SK-N-SH (cell line): Measurements from ENCODE around the gene EEF1AKMT4. TPM values are rescaled to one million over a fixed set of nuclear protein-coding genes. Genes with fewer than 3 reads are reported as not detected.

ENCODE experiments used
- CTCF ChIA-PET: fragments of 300-600, 350-600 bp; formaldehyde crosslinking; extraction: SDS; loops from one replicate; lab custom pipeline; 2021; lab: Yijun Ruan, JAX
- POLR2A ChIA-PET: fragments of 350-600 bp; sonication (Branson Sonifier 250); formaldehyde crosslinking; extraction: SDS; loops from one replicate; lab custom pipeline; 2020; ENCODE audit warnings: antibody characterized with exemption, inconsistent platforms; lab: Yijun Ruan, JAX
- DNase-seq: peaks from one replicate; pipeline ENCODE4 v3.0.0; 2012
- H2AFZ ChIP-seq: fragments of 200-600 bp; sonication (generic); 2 replicates; pipeline ENCODE4 v1.8.1; 2016; ENCODE audit warnings: antibody characterized with exemption, mild to moderate bottlenecking, low read depth
- H3F3A ChIP-seq: fragments of 200-600 bp; sonication (generic); replicated peaks from 2 replicates; pipeline ENCODE3; 2016; ENCODE audit warnings: antibody characterized with exemption, mild to moderate bottlenecking; ENCODE audit not compliant: insufficient read depth
- H3K27ac ChIP-seq, 2 experiments: fragments of 200-500 bp in 1 of 2; fragments of 200-600 bp in 1 of 2; sonication (Bioruptor generic) in 1 of 2; sonication (generic), shearing (Covaris generic) in 1 of 2; 2 replicates each; pipeline versions ENCODE4 v1.5.1 to v1.6.1; 2014 to 2016; ENCODE audit warnings: low read depth in 2 of 2, inconsistent platforms in 1 of 2, low read length in 1 of 2, mild to moderate bottlenecking in 1 of 2, mixed read lengths in 1 of 2
- H3K27me3 ChIP-seq: fragments of 200-600 bp; sonication (generic), shearing (Covaris generic); 2 replicates; pipeline ENCODE4 v1.6.1; 2016; ENCODE audit warnings: mixed run types; ENCODE audit not compliant: insufficient read depth
- H3K36me3 ChIP-seq, 2 experiments: fragments of 200-500 bp in 1 of 2; fragments of 200-600 bp in 1 of 2; sonication (Bioruptor generic) in 1 of 2; sonication (generic) in 1 of 2; replicated peaks in 1 of 2; 2 replicates each; pipeline versions ENCODE3 to v1.5.1; 2014 to 2016; ENCODE audit warnings: low read length in 1 of 2, mild to moderate bottlenecking in 1 of 2; ENCODE audit not compliant: insufficient read depth in 2 of 2, control insufficient read depth in 1 of 2
- H3K4me1 ChIP-seq, 2 experiments: fragments of 200-500 bp in 1 of 2; fragments of 200-600 bp in 1 of 2; sonication (Bioruptor generic) in 1 of 2; sonication (generic), shearing (Covaris generic) in 1 of 2; 2 replicates each; pipeline versions ENCODE4 v1.5.1 to v1.6.1; 2014 to 2016; ENCODE audit warnings: low read depth in 1 of 2, low read length in 1 of 2, mixed run types in 1 of 2; ENCODE audit not compliant: insufficient read depth in 2 of 2, control insufficient read depth in 1 of 2
- H3K4me2 ChIP-seq: fragments of 200-600 bp; sonication (generic), shearing (Covaris generic); 2 replicates; pipeline ENCODE4 v1.6.1; 2017; ENCODE audit warnings: mixed run types
- H3K4me3 ChIP-seq, 2 experiments: fragments of 200-500 bp in 1 of 2; fragments of 200-600 bp in 1 of 2; sonication (Bioruptor generic) in 1 of 2; sonication (generic), shearing (Covaris generic) in 1 of 2; 2 replicates each; pipeline versions ENCODE4 v1.5.1 to v1.8.1; 2014 to 2016; ENCODE audit warnings: low read depth in 2 of 2, inconsistent platforms in 1 of 2, low read length in 1 of 2, mild to moderate bottlenecking in 1 of 2, mixed read lengths in 1 of 2, moderate library complexity in 1 of 2
- H3K79me2 ChIP-seq: fragments of 200-600 bp; sonication (generic); 2 replicates; pipeline ENCODE4 v1.8.1; 2017; ENCODE audit warnings: mild to moderate bottlenecking; ENCODE audit not compliant: insufficient read depth
- H3K9ac ChIP-seq: fragments of 200-600 bp; sonication (generic); 2 replicates; pipeline ENCODE4 v1.6.1; 2017; ENCODE audit warnings: mixed run types
- H3K9me2 ChIP-seq: fragments of 200-600 bp; sonication (generic); 2 replicates; pipeline ENCODE4 v1.6.1; 2017; ENCODE audit warnings: mixed run types
- H3K9me3 ChIP-seq: fragments of 200-600 bp; sonication (generic); 2 replicates; pipeline ENCODE4 v1.6.1; 2017; ENCODE audit warnings: mixed run types, mild to moderate bottlenecking, moderate library complexity
- H4K20me1 ChIP-seq: fragments of 200-600 bp; sonication (generic); 2 replicates; pipeline ENCODE4 v1.6.1; 2017; ENCODE audit warnings: mild to moderate bottlenecking, mixed run types; ENCODE audit not compliant: insufficient read depth
- CHD2 ChIP-seq: fragments of 150-350 bp; IDR thresholded peaks from 2 replicates; pipeline ENCODE4 v1.6.1; 2018; ENCODE audit warnings: low read length; ENCODE audit not compliant: partially characterized antibody
- FOSL2 ChIP-seq: IDR thresholded peaks from 2 replicates; pipeline ENCODE4 v1.4.0; 2012; ENCODE audit warnings: low read depth, mild to moderate bottlenecking, moderate library complexity, borderline replicate concordance
- GATA2 ChIP-seq: sonication (generic); formaldehyde crosslinking; IDR thresholded peaks from 2 replicates; pipeline ENCODE4 v1.5.0; 2020; ENCODE audit warnings: mild to moderate bottlenecking, missing genetic modification reagents
- JUND ChIP-seq: IDR thresholded peaks from 2 replicates; pipeline ENCODE4 v1.4.0; 2012
- MAX ChIP-seq: IDR thresholded peaks from 2 replicates; pipeline ENCODE4 v1.4.0; 2012; ENCODE audit warnings: low read depth
- MEF2A ChIP-seq: IDR thresholded peaks from 2 replicates; pipeline ENCODE4 v1.4.0; 2012; ENCODE audit warnings: low read depth, borderline replicate concordance
- MXI1 ChIP-seq: IDR thresholded peaks from 2 replicates; pipeline ENCODE4 v1.6.1; 2012; ENCODE audit warnings: mild to moderate bottlenecking, low read depth, low read length, improper control_type of control experiment
- NFIC ChIP-seq: IDR thresholded peaks from 2 replicates; pipeline ENCODE4 v1.4.0; 2012; ENCODE audit warnings: borderline replicate concordance
- PBX3 ChIP-seq: IDR thresholded peaks from 2 replicates; pipeline ENCODE4; 2012
- POLR2AphosphoS5 ChIP-seq: IDR thresholded peaks from 2 replicates; pipeline ENCODE4 v1.6.1; 2012; ENCODE audit warnings: low read depth, low read length
- RAD21 ChIP-seq: IDR thresholded peaks from 2 replicates; pipeline ENCODE4 v1.6.1; 2012; ENCODE audit warnings: mild to moderate bottlenecking, low read length
- REST ChIP-seq: IDR thresholded peaks from 2 replicates; pipeline ENCODE4 v1.6.1; 2012; ENCODE audit warnings: mild to moderate bottlenecking, low read depth, low read length, moderate library complexity
- RXRA ChIP-seq: IDR thresholded peaks from 2 replicates; pipeline ENCODE4 v1.4.0; 2012; ENCODE audit warnings: low read depth, mild to moderate bottlenecking, borderline replicate concordance
- SIN3A ChIP-seq: IDR thresholded peaks from 2 replicates; pipeline ENCODE4 v1.6.1; 2012; ENCODE audit warnings: low read depth, mild to moderate bottlenecking, low read length, moderate library complexity, borderline replicate concordance
- TEAD4 ChIP-seq: IDR thresholded peaks from 2 replicates; pipeline ENCODE4 v1.4.0; 2012; ENCODE audit warnings: mild to moderate bottlenecking, borderline replicate concordance; ENCODE audit not compliant: insufficient read depth
- USF1 ChIP-seq: IDR thresholded peaks from 2 replicates; pipeline ENCODE4 v1.4.0; 2012; ENCODE audit warnings: low read depth, borderline replicate concordance
- USF2 ChIP-seq: fragments of 150-350 bp; IDR thresholded peaks from 2 replicates; pipeline ENCODE4 v1.6.1; 2017; ENCODE audit warnings: antibody characterized with exemption, low read length, low read depth, borderline replicate concordance
- YY1 ChIP-seq: IDR thresholded peaks from 2 replicates; pipeline ENCODE4 v1.4.0; 2012; ENCODE audit warnings: low read depth, mild to moderate bottlenecking
- WGBS: methylation state at CpG from one replicate; pipeline ENCODE4 v1.1.6; 2017; ENCODE audit warnings: low lambda C conversion rate; 5-methylcytosine and 5-hydroxymethylcytosine counted together
- polyA plus RNA-seq, 3 experiments: library from polyadenylated mRNA; depleted of rRNA; stranded (reverse); fragments of >200 nt; gene quantifications; 2 replicates each; pipeline ENCODE4 v1.2.3, GENCODE V29; 2012

EEF1AKMT4 gene
- polyA plus RNA-seq, 1 of the 3 experiments (the other 2 are of a cell fraction) = 9.3 TPM

GRCh38 chr3:184299488-184300377, 50.3 kb downstream of the EEF1AKMT4 start:
- peaks cover 9 to 10% of the 10 kb centered on the region in 2 experiments; a peak in 3 of 4 replicates for H3K4me1 ChIP-seq
- no peak for DNase-seq
- peaks cover 22% of the 10 kb centered on the region for H3F3A ChIP-seq
- POLR2A ChIA-PET = no interaction called here
- no peaks in the 10 kb centered on the region for H3K27me3 ChIP-seq
- H3K27ac ChIP-seq = peak overlapping the region; percentile 78 to 87
- H3K9ac ChIP-seq = peak overlapping the region; percentile 94
- peaks cover 57% of the 10 kb centered on the region for H3K79me2 ChIP-seq
- peak overlapping the region; percentile 87 for H3K4me2 ChIP-seq
- H3K36me3 ChIP-seq = peaks cover 43 to 46% of the 10 kb centered on the region in 2 experiments
- H3K4me3 ChIP-seq = peak overlapping the region; percentile 94 to 96
- H2AFZ ChIP-seq = no peak overlapping the region
- H3K9me3 ChIP-seq = no peaks in the 10 kb centered on the region
- H3K9me2 ChIP-seq = no peaks in the 10 kb centered on the region
- WGBS = 16% methylated on average over 23 of the region's 29 CpGs
- TF ChIP-seq REST (no peak), RXRA (0 out of 2 replicates have a peak, but pooled peaks have one; percentile 14), NFIC (no peak), FOSL2 (peak; percentile 1; the same call in 1 of the 2 replicates)
- TF ChIP-seq, all 33 proteins: peak for 2
- H4K20me1 ChIP-seq = peaks cover 23% of the 10 kb centered on the region
- CTCF ChIA-PET = interaction anchor here (1.0 to 1.4 kb wide), 3 partner anchors 10 to 54 kb away, joined by 3 to 4 read pairs (median 3); partner anchors contain the start of gene EEF1AKMT4

- Histone ChIP-seq H3K4me1 (peaks cover 9 to 10% of the 10 kb centered on the region in 2 experiments; a peak in 3 of 4 replicates), H3K27me3 (no peaks in the 10 kb centered on the region), H3K27ac (peak overlapping the region in 1 of 2 experiments; percentile 87; a peak in 2 of 4 replicates), H3K9me2 (no peaks in the 10 kb centered on the region), H3F3A (peaks cover 22% of the 10 kb centered on the region), H3K9ac (peak overlapping the region; percentile 94), H3K79me2 (peaks cover 62% of the 10 kb centered on the region), H3K4me2 (peak overlapping the region; percentile 87), H3K36me3 (peaks cover 46 to 52% of the 10 kb centered on the region in 2 experiments), H3K9me3 (no peaks in the 10 kb centered on the region), H3K4me3 (peak overlapping the region; percentile 94 to 96), H2AFZ (no peak overlapping the region), H4K20me1 (peaks cover 23% of the 10 kb centered on the region)
- WGBS = 20% methylated on average over 3 of the region's 3 CpGs
- ChIA-PET POLR2A (no interaction called here), CTCF (interaction anchor here (0.9 to 1.4 kb wide), 2 partner anchors 11 to 51 kb away, joined by 3 read pairs; partner anchors contain the start of gene EEF1AKMT4)
- DNase-seq = no peak
- TF ChIP-seq MXI1 = no peak
- no peak for TF ChIP-seq RAD21
- no peak for TF ChIP-seq NFIC
- no peak for TF ChIP-seq PBX3
- no peak for TF ChIP-seq TEAD4
- TF ChIP-seq USF1 = no peak
- no peak for TF ChIP-seq SIN3A
- no peak for TF ChIP-seq GATA2 (CRISPR knock-in tag)
- TF ChIP-seq USF2 = no peak
- no peak for TF ChIP-seq RXRA
- TF ChIP-seq MAX = no peak
- no peak for TF ChIP-seq CHD2
- peak; percentile 80; the same call in 1 of the 2 replicates for TF ChIP-seq FOSL2
- TF ChIP-seq MEF2A = no peak
- no peak for TF ChIP-seq YY1
- TF ChIP-seq JUND = peak; percentile 46
- peak; percentile 30; the same call in 1 of the 2 replicates for TF ChIP-seq POLR2AphosphoS5
Measured at GRCh38 chr3:184300378-184300720, 50.9 kb downstream of the EEF1AKMT4 start.
